GM19467 (cell line): Measurements from ENCODE around the gene ASPSCR1.
"Not testable (repeated sequence)": the region's sequence is repeated elsewhere in the genome, so short reads cannot be mapped to it uniquely, and the experiment has no call there.

Experiments
- ATAC-seq: cut with Tn5 transposase; IDR thresholded peaks from one replicate; pipeline ENCODE4 v1.9.1; 2021; ENCODE audit warnings: mild to moderate bottlenecking, moderate library complexity; ENCODE audit not compliant: unreplicated experiment

ASPSCR1 gene

GRCh38 chr17:81981511-81981910, 4.1 kb downstream of the ASPSCR1 start:
- not testable (repeated sequence) for ATAC-seq

DNA sequence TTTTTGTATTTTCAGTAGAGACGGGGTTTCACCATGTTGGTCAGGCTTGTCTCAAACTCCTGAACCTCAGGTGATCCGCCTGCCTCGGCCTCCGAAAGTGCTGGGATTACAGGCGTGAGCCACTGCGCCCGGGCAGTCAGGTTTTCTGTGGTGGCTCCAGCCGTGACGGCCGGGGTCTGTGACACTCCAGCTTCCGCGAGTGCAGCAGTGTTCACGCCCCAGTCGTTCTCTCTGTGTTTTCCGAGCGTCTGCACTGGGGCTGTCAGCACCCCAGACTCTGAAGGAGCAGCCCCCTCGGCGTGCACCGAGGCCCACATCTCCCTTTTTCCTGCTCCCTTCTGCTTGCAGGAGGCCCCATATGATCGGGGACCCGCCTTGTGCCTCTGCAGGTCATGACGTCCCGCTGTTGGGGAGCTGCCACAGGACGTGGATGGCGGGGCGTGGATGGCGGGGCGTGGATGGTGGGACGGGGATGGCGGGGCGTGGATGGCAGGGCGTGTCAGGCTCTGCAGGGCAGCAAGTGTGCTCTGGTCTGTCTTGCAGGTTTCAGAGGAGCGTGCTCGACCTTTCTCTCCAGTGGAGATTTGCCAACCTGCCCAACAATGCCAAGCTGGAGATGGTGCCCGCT, 5.7 kb downstream of the ASPSCR1 start:
- ATAC-seq = no peak

GRCh38 chr17:81983639-81984373, 6.4 kb downstream of the ASPSCR1 start:
- no peak for ATAC-seq

DNA sequence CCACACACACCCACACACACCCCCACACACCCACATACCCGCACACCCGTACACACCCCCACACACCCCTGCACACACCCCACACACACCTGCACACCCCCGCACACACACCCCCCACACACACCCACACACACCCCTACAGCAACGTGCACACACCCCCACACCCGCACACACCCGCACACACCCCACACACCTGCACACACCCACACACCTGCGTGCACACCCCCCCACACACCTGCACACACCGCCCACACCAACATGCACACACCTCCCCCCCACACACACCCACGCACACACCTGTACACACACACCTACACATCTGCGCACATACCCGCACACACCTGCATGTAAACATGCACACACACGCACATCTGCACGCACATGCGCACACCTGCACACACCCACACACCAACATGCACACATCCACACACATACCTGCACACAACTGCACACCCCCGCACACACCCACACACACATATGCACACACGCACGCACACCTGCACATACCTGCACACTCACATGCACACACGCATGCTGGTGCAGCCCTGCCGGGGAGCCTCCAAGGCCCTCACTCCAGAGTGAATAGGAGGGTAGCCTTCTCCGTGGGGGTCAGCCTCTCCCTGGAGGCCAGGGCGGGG, 7.5 kb downstream of the ASPSCR1 start:
- no peak for ATAC-seq

DNA sequence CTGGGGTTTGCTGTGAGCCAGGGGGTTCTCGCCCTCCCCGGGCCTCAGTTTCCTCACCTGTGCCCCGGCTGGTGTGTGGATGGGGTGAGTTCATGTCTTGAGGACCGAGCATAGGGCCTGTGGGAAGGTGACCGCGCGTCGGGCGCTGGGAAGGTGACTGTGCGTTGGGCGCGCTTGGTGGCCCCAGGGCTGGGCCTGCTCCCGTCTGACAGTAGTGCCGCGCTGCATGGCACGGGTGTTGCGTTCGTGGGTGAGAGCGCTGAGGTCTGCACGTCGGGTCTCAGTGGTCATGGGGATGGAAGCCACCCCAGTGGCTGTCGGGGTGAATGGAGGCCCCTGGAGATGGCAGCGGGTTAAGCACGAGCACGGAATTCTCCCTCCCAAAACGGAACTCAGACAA, 9.2 kb downstream of the ASPSCR1 start:
- no peak for ATAC-seq

DNA sequence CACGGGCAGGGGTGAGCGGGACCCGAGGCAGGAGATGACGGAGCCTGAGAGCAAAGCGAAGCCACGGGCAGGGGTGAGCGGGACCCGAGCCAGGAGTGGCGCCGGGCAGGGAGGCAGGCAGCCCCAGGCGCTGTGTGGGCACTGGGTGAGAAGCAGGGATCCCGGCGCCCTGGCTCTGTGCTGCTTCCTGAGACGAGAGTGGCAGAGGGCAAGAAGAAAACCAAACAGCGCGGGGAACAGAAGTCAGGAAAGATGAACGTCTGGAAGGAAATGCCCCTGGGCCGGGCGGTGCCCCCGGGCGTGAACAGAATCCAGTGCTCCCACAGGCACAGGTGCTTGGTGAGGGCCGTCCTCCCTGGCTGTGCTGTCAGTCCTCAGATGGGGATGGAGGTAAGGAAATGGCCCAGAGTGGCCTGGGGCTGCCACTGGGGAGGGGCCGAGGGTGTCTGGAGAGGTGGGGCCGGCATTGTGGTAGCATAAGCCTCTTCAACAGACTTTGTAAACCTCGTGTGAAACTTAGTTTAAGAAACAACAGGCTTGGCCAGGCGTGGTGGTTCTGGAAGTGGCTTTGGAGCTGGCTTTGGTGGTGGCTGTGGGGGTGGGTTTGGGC, 9.8 kb downstream of the ASPSCR1 start:
- no peak for ATAC-seq

GRCh38 chr17:81990836-81991683, 13.6 kb downstream of the ASPSCR1 start:
- ATAC-seq = no peak

GRCh38 chr17:81991684-81992305, 14.4 kb downstream of the ASPSCR1 start:
- no peak for ATAC-seq

DNA sequence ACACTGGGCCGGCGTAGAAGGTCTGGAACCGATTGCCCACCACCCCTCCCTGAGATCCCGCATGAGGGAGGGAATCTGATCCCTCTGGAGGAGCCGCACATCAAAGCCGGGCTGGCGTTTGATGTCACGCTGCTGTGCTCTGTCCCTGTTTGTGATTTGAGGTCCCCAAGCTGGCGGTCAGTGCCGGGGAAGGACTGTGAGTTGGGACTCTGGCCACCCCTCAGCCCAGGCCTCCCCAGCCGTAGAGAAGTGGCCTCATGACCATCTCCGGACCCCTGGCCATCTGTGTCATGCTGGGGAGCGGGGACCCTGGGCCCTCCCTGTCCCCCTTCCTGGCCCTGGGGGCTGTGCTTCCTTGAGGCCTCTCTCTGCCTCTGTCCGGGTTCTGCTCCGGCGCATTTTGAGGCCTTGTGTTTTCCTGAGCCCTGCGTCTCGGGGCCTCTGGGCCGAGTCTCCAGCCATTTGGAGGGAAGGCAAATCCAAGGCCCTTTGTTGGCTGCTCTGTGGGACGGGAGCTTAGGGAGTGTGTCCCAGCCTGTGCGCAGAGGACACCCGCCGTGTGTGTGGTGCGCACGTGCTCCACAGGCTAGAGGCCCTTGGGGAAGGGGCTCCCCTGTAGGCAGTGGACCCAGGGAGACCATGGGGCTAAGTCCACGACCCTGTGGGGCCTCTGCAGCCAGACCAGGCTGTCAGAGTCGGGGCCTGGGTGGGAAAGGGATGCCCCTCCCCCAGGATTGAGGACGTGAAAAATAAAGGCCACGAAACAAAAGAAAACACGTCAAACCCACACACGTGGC, 15.1 kb downstream of the ASPSCR1 start:
- no peak for ATAC-seq

- no peak for ATAC-seq
Observed at GRCh38 chr17:81993729-81994592, 16.5 kb downstream of the ASPSCR1 start.

DNA sequence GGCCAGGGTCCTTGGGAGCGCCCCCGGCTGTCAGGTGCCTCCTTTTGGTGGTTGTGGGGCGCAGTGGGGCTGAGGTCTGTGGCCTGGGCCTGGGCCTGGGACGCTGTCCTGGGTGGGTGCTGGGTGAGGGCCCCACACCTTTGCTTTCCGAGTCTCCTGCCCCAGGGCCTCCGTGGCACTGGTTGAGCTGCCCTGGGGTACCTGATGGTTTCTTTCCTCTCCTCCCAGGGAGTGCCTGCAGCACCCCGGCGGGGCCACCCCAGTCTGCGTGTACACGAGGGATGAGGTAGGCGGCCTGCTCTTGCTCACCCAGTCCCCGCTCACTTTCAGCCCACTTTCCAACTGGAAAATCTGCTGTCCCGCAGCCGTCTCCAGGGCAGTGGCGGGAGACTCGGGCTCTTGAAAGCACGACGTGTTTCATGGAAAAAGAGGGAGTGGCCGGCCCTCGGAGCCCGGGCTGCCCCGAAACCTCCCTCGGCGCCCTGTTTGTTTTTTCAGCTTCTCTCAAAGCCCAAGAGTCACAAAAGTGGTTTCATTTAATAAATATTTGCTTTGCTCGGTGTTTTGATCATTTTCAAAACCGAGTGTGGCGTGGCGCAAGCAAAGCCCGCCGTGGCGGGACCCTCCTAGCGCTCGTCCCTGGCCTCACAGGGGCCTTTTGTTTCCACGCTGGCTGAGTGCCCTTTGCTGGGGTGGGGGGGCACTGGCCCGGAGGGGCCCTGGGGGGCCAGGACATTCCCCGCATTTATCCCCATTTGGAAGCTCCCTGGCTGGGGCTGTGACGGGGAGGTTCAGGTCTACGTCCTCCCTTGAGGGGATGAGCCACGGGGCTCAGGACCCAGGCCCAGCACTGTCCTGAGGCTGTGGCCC, 17.4 kb downstream of the ASPSCR1 start:
- ATAC-seq = no peak

DNA sequence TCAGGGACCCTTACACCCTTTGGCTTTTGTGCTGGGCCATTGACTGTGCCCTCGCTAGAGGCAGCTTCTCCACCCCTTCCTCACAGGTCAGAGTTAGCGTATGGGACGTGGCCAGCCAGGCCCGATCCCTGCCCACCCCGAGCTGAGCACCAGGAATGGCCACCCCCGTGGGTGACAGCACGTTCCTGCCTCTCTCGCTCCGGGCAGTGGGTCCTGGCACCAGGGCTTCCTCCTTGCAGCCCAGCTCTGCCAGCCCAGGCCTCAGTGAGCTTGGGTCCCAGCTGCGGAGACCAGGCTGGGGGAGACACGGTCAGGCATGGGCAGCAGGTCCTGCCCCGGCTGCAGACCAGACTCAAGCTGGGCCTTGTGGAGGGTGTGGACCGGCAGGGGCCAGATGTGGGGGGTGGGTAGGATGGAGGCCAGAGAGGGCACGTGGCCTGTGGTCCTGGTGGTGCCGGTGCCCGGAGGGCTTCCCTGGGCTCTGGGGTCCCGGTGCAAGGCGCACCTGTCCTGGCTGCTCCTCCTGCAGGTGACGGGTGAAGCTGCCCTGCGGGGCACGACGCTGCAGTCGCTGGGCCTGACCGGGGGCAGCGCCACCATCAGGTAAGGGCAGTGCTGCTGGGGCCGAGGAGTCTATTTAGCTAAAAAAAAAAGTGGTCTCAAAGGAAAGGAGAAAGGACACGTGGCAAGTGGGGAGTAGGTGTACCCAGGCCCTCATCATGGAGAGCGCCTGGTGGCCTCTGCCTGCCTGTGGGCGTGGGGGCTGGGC, 18.2 kb downstream of the ASPSCR1 start:
- no peak for ATAC-seq

GRCh38 chr17:81996232-81996756, 18.9 kb downstream of the ASPSCR1 start:
- ATAC-seq = no peak

- ATAC-seq = no peak
Observed at GRCh38 chr17:81996757-81997441, 19.5 kb downstream of the ASPSCR1 start.

DNA sequence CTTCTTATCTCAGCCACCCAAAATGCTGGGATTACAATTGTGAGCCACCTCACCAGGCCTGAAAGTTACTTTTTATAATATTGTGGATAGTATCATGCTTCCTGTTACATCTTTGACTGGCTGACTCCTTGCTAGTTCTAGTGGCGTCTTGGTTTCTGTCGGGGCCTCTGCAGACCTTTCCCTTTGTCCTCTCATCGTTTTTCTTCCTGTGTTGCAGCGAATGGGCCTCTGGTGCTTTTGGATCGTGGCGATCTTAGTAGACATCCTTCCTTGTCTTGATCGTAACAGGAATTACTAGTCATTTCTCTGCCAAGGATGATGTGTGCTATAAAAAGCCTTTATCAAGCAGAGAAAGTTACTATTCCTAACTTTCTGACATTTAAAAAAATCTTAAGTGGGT, 20.8 kb downstream of the ASPSCR1 start:
- ATAC-seq = no peak
